ENCODE results near the gene CLOCK.
A peak's percentile ranks its signal among the peaks of the same experiment; 100 is the strongest.

The CLOCK gene

GRCh38 chr4:55409468-55410171 lies 137.1 kb downstream of the CLOCK start:
- DNase-seq, result no peak

DNA sequence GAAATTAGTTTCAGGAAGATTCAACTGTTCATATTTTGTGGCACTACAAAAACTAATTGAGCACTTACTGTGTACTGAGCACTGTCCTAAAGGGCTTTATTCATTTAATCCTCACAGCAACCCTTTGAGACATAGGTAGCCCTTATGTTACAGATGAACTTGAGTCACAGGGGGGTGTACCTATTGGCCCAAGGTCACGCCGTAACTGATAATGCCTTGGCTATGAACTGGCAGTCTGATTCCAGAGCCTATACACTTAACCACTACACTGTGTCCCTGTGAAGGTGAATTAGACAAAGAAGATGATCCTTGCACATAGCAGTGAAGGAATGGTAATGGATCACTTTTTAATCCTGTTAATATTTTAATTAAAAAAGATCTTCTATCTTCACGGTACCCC lies 138.9 kb downstream of the CLOCK start:
- no peak for DNase-seq

GRCh38 chr4:55407119-55407518 lies 139.6 kb downstream of the CLOCK start:
- no peak for DNase-seq

- no peak for DNase-seq
Observed at GRCh38 chr4:55406545-55406944, 140.2 kb downstream of the CLOCK start.

- no peak for DNase-seq
Observed at GRCh38 chr4:55405073-55405472, 141.6 kb downstream of the CLOCK start.

DNA sequence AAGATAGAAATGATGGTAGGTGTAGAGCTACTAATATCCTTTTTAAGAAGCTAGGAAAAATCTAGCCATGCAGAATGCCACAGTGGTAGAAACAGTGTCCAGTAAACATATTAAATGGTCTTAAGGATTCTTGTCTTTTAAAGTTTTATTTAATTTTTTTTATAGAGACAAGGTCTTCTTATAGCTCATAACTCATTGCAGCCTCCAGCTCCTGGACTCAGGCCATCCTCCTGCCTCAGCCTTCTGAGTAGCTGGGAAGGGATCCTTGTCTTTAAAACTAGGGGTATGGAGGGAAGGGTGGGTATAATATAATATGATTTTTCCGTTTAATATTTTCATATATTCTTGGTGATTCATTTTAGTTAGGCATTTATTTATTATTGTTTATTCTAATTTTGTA lies 147.1 kb downstream of the CLOCK start:
- no peak for DNase-seq

- DNase-seq, result no peak
Observed at GRCh38 chr4:55398966-55399365, 147.7 kb downstream of the CLOCK start.

GRCh38 chr4:55398461-55398860 lies 148.2 kb downstream of the CLOCK start:
- no peak for DNase-seq

GRCh38 chr4:55397520-55398321 lies 149.0 kb downstream of the CLOCK start:
- DNase-seq, result no peak

- DNase-seq, result no peak
Observed at GRCh38 chr4:55397126-55397436, 149.6 kb downstream of the CLOCK start.

DNA sequence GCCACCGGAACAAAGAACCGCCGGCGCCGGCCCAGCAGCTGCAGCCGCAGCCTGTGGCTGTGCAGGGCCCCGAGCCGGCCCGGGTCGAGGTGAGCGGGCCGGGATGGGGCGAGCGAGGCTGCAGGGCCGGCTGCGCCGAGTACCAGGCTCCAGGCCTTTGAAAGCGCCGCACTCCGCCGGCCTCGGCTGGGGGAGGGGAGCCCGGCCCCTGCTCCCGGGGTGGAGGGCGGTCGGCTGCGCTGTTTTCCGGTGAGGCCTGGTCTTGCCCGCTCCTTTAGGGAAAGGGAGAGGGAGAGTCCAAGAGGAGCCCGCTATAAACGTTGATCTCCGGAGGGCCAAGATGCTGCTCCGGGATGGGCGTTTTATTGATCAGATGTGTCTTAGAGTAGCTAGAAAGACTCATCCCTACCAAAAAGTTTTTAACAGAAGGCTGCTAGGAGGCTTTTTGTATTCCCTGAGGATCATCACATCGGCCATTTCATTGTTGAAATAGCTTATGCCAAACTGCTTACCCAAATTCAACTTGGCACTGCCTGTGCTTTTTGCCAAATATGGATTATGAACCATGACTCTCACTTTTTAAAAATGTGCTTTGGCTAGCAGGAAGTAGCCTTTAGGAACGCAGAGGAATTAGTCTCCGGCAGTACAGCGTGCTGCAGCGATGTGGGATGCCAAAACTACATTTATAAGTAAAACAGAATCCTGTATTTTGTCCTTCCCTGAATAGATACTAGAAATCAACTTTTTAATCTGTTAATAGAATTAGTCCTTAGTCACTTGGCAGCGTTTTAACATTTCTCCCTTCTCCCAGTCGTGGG lies 150.2 kb downstream of the CLOCK start:
- peak; percentile 57 for DNase-seq

- peak; percentile 94 for DNase-seq
Observed at GRCh38 chr4:55395529-55396307, 151.0 kb downstream of the CLOCK start, which contains the start of gene TMEM165. Gene TMEM165, plus strand, starts transcription at chr4:55395957. Its CDS starts 233 bp downstream, at chr4:55396190.

DNA sequence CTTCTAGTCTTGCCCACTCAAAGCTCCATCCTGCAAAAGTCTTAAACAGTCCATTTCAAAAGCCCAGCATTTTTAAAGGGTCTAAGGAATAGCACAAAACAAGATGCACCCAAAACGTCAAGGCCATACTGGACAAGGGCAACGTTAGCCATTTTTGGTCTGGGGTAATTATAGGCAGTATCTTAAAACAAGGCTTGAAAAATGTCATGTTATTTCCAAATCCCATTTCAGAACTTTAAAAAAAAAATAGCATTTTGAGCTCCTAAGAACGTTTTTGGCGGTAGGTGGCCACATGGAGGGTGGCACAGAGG lies 151.5 kb downstream of the CLOCK start:
- DNase-seq, result no peak

DNA sequence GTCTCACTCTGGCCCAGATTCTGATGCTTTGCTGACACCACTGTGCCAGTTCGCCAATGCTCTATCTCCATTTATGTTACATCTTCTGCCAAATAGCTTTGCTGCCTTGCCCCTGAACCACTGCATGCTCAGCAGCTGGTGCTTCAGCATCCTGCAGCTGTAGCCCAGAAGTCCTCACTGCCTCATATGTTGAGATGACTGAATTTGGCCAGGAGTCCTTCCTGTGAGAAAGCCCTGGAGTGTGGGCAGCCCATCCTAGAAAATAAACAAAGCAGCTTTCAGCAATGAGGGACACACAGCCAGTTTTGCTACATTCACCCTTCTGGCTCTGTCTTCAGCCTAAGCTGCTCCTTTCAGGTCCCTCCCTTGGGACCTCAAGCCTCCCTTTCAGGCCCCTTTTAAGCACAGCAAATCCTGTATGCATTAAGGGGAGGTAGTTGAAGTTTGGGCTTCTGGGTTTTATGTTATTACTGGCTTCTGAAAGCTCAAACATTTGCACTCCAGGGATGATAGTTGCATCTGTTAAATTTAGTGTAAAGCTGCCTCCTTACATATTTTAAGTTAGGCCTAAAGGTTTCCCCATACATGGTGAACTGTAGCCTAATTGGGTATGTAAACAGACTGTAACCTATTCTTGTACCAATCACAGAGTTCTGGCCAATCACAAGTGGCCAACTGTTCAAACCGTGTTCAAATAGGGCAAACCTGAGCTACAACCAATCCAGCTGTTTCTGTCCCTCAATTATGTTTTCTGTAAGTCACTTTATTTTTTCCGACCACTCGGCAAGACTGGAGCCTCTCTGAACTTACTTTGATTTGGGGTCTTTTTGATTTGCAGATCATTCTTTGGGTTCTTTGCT lies 153.0 kb downstream of the CLOCK start:
- DNase-seq, result no peak

GRCh38 chr4:55386840-55387239 lies 159.9 kb downstream of the CLOCK start:
- peak; percentile 30 for DNase-seq

DNA sequence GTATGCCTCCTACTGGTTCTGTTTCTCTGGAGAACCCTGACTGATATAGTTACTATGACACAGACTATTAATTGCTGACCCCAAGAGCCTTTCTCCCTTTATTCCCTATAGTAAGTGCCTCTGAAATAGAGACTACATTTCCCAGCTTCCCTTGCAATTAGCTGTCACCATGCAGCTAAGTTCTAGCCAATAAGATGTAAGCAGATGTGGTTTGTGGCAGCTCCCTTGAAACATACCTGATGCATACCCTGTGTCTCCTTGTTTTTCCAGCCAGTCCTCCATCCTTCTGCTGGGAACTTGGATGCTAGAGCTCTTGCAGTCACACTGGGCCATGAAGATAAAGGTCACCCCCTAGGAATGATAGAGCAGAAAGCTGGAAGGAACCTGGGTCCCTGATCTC lies 160.6 kb downstream of the CLOCK start:
- DNase-seq, result no peak

DNA sequence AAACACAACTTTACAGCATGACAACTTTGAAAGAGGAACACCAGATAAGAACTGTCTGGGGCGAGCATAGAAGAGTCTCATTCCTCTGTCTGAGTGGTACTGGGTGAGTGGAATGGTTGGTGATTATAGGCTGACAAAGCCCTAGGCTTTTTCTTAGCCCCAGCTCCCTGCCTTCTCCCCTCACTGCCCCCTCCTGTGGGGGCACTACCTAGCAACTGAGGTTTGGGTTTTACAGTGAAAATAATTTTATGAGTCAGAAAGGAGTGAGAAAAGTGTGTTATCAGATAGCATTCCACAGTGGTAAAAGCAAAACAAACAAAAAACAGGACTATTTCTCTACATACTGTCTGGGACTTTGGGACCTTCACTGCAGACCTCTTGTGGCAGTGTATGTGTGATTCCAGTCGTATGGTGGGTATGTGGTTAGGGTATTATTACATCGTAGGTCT lies 161.5 kb downstream of the CLOCK start:
- no peak for DNase-seq

- no peak for DNase-seq
Observed at GRCh38 chr4:55382488-55383003, 164.2 kb downstream of the CLOCK start.

GRCh38 chr4:55381502-55381901 lies 165.2 kb downstream of the CLOCK start:
- DNase-seq, result no peak

DNA sequence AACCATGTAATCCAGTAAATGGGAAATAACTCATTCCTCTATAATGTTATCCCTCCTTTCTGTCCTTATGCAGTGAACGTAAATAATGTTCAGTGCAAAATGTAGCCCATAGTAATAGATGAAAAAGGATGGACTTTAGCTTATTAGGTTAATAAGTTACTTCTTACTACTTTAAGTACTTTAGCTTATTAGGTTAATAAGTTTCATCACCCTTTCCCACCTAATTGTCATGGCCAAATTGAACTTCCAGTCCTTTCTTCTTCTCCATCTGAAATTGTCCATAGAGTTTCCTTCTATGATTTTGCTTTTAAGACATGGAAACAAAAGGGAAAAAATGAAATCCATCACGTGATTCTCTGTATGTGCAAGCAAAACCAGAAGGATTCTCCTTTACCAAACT lies 166.1 kb downstream of the CLOCK start:
- DNase-seq, result no peak

GRCh38 chr4:55378617-55379467 lies 167.9 kb downstream of the CLOCK start:
- DNase-seq, result no peak

Data from stimulated activated CD4-positive, alpha-beta T cell treated with anti-CD3 and anti-CD28 coated beads, Interleukin-15, amount 100 ng/mL, for 24 hours (primary cell).